NCI-H187 (cell line): ENCODE results near the gene DAPK3.
"Not testable (repeated sequence)": the region's sequence is repeated elsewhere in the genome, so short reads cannot be mapped to it uniquely, and the experiment has no call there.

Source experiments
- DNase-seq, 2 experiments: peaks; one replicate each; lab custom pipeline; 2025; lab: John Stamatoyannopoulos, UW

DAPK3 gene

GRCh38 chr19:4005436-4005835 lies 34.5 kb upstream of the DAPK3 start:
- not testable (repeated sequence) for DNase-seq

- DNase-seq, result not testable (repeated sequence)
Measured at GRCh38 chr19:4000798-4001197, 29.9 kb upstream of the DAPK3 start.

- DNase-seq, result not testable (repeated sequence)
Measured at GRCh38 chr19:3998667-3999412, 27.9 kb upstream of the DAPK3 start.

GRCh38 chr19:3995607-3996006 lies 24.7 kb upstream of the DAPK3 start:
- DNase-seq, result no peak

GRCh38 chr19:3990815-3991117 lies 19.9 kb upstream of the DAPK3 start:
- no peak for DNase-seq

- DNase-seq, result peak; percentile 74 to 82
Measured at GRCh38 chr19:3987619-3988371, 16.9 kb upstream of the DAPK3 start.

- peak; percentile 67 to 94 for DNase-seq
Measured at GRCh38 chr19:3986260-3987041, 15.6 kb upstream of the DAPK3 start.

- DNase-seq, result no peak
Measured at GRCh38 chr19:3985643-3986259, 14.9 kb upstream of the DAPK3 start.

- DNase-seq, result peak; percentile 87 to 88
Measured at GRCh38 chr19:3984908-3985642, 14.2 kb upstream of the DAPK3 start, which contains the start of gene EEF2. EEF2 (minus strand) TSS chr19:3985463; CDS start chr19:3985380, 83 bp downstream.

- no peak for DNase-seq
Measured at GRCh38 chr19:3984584-3984907, 13.6 kb upstream of the DAPK3 start.

GRCh38 chr19:3983936-3984583 lies 13.2 kb upstream of the DAPK3 start:
- no peak for DNase-seq

GRCh38 chr19:3983542-3983914 lies 12.6 kb upstream of the DAPK3 start:
- no peak for DNase-seq

GRCh38 chr19:3982701-3983541 lies 12.0 kb upstream of the DAPK3 start:
- DNase-seq, result no peak

- DNase-seq, result no peak
Measured at GRCh38 chr19:3981736-3982681, 11.1 kb upstream of the DAPK3 start.

GRCh38 chr19:3981373-3981735 lies 10.5 kb upstream of the DAPK3 start:
- no peak for DNase-seq

- no peak for DNase-seq
Measured at GRCh38 chr19:3980353-3981251, 9.7 kb upstream of the DAPK3 start.

- DNase-seq, result no peak
Measured at GRCh38 chr19:3979674-3980352, 8.9 kb upstream of the DAPK3 start.

GRCh38 chr19:3979289-3979673 lies 8.4 kb upstream of the DAPK3 start:
- DNase-seq, result no peak
